HG02759 (cell line): ENCODE measurements around the gene SYNC.
"Not testable (repeated sequence)": the region's sequence is repeated elsewhere in the genome, so short reads cannot be mapped to it uniquely, and the experiment has no call there.

Source experiments
- ATAC-seq: cut with Tn5 transposase; IDR thresholded peaks from one replicate; pipeline ENCODE4 v1.9.1; 2021; ENCODE audit warnings: mild to moderate bottlenecking, moderate library complexity; ENCODE audit not compliant: unreplicated experiment

SYNC gene

DNA sequence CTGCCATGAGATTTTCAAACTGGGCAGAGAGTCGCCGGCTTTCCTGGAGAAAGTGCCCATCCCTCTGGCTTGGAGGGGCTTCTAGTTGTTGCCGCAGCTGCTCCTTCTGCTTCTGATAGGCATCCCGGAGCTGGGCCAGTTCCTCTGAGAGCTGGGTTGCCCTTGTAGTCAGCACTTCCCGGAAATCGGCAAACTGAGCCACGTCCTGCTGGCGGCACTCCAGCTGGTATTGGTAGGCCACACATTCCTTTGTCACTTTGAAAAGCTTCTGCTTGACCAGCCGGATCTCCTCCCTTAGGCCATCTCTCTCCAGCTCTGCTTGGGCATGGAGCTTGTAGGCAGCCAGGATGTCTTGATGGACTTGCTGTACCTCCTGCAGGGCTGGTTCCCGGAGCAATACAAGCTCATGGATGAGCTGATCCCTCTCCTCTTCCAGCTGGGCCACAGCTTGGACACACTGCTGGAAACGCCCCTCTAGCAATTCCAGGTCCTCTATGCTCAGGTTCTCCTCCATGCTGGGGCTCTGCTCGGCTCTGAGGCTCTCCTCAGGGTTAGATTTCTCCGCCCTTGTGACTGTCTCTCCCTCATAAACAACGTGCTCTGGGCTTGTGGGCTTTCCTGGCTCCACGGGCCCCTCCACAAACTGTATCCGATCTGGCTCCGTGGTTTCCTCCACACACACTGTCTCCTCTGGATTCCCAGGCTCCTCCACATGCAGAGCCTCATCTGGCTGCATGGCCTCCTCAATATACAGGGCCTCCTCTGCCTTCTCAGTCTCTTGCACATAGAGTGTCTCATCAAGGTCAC lies 7.3 kb downstream of the SYNC start:
- ATAC-seq: no peak

DNA sequence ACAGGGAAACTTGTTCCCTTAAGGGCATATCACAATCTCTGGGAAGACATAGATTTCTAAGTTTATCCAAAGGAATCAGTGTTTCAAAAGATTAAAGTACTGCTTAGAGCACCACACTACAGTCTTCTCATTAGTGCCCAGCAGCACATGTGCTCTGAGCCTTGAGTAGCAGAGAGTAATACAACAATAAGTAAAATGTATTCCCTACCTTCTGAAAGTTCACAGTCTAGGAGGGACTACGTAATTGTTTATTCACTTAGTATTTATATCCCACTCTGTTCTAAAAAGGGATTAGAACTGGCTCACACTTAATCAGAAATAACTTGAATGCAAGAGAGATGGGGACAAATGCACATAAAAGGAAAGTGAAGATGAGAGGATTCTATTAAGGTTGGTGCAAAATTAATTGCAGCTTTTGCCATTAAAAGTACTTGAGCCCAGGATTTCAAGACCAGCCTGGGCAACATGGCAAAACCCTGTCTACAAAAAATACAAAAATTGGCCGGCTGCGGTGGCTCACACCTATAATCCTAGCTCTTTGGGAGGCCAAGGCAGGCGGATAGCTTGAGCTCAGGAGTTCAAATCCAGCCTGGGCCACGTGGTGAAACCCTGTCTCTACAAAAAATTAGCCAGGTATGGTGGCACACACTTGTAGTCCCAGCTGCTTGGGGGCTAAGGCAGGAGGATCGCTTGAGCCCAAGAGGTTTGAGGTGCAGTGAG lies 9.0 kb downstream of the SYNC start:
- ATAC-seq: no peak

DNA sequence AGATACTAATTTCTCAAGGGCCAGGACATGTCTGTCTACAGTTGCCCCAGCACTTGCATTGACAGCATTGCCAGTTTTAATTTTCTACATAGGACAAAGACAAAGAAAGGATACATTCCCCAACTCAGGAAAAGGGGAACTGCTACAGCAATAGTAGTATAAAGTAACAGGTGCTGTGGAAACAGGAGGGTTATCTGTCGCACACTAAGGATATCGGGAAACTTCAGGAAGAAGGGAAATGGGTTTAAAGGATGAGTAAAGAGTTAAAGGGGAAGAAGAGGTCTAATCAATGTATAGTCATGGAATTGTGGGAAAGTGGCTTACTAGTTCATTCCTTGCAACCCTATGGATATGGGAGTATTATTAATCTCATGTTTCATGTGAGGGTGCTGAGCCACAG lies 16.2 kb downstream of the SYNC start:
- ATAC-seq: no peak

DNA sequence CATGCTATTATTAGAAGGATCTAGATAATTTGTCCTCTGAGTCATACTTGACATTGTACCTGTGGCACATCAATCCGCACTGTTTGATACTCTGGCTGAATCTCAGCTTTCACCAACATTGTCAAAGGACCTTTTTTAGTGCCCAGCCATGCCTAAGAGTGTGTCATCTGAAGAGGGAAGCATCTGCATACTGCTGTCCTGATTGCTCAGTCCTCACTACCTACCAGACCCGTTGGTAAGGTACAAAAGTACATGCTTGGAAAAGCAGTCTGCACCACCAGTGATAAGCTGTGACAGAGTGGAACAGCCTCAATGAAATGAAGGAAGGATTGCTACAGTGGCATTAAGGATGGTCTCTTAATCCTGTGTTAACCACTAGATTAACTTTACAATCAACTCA lies 17.1 kb downstream of the SYNC start:
- no peak for ATAC-seq

DNA sequence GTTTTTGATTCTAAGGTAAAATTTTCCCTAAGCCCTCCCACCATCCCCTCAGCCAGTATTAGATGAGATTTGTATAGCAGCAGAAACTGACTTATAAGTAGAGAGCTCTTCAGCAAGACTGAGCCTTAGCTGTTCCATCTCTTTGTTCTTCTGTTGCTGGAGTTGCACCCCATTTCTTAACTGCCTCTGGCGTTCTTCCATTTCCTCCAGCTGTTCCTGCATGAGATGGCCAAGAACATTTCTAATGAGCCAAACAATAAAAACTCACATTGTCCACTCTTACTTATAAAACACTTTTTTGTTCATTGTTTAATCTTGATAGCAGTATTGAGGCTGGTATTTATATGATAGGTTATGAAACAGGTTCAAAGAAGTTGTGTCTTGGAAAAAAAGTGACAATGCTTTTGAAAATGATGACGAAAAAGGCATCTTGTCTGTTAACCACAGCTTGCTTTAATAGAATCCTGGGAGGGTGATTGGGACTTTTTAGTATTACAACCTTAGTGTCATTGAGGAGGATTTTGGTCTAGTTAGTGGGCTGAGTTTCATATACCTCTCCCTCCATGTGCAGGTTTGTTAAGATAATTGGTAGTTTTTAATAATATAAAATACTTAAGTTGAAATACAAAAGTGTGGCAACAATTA lies 18.3 kb downstream of the SYNC start:
- ATAC-seq: no peak

DNA sequence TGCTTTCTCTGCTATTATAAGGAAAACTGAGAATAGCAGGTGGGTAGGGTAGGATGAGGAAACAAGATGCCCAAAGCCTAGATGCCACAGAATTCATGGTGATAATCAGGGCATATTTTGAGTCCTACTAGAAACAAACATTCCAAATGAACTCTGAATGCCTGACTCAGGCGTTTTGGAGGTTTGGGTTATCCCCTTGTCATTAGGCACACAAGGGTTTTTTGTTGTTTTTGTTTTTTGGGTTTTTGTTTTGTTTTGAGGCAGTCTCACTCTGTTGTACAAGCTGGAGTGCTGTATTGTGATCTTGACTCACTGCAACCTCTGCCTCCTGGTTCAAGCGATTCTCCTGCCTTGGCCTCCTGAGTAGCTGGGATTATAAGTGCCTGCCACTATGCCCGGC lies 19.2 kb downstream of the SYNC start:
- ATAC-seq: no peak

DNA sequence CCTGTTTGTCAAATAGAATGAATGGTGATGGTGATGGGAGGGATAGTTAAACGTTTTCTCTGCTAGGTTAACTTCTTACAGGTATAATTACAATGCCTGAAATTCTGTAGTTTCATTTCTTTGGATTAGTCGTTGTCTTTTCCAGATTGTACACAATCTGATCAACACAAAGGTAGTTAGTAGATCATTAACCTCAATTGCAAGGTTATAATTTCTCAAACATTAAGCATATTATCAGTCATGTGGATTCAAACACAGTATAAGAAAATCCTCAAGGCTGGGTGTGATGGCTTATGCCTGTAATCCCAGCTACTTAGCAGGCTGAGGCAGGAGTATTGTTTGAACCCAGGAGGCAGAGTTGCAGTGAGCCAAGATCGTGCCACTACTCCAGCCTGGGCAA lies 20.6 kb downstream of the SYNC start:
- ATAC-seq: no peak

DNA sequence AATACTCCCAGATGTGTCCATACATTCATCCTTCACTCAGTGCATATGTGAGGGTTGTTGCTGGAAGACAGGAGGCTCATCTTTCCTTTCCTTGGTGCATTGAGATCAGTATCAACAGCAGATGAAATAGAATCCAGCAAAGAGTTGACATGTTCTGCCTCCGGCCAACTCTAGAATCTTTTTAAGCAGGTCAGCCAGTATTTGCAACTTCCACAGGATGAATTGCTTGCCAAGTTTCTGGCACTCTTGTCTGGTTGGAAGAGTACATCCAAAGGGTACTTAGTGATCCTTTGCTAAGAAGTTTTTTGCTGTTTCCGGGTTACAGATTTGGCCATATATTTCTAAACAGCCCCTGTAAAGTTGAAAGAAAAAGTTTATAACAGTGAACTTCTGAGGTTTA lies 21.1 kb downstream of the SYNC start:
- ATAC-seq: no peak

DNA sequence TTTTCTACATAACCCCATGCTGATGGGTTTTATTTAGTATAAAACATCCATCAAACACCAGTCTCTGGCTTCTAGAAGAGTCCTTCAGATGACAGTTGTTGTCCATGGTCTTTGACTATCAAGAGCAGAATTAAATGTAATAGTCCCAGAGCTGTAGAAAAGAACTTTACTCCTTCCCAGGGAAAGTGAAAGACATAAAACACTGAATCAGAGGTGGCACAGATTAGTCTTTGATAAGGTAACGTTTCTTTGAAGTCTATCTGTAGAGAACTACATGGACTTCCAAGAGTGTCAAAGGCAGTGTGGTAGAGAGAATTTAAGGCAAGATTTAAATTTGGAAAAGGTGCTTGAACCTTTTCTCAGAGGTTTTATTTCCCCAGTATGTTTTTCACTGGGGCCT lies 21.9 kb downstream of the SYNC start:
- ATAC-seq: no peak

DNA sequence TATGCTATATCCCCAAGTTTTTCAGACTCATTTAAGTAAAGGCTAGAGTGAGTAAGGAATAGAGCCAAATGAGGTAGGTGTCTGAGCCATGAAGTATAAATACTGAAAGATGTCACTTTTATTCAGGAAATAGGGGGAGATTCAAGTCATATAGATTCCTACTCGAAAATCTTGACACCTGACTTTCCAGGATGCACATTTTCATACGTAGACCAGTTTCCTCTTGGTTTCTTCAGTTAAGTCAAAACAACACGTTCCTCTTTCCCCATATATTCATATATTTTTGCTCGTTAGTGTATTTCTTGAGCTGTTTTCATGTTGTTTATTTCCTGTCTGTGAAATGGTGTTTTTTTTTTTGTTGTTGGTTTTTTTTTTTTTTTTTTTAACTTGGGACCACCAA lies 22.6 kb downstream of the SYNC start:
- ATAC-seq: not testable (repeated sequence)

DNA sequence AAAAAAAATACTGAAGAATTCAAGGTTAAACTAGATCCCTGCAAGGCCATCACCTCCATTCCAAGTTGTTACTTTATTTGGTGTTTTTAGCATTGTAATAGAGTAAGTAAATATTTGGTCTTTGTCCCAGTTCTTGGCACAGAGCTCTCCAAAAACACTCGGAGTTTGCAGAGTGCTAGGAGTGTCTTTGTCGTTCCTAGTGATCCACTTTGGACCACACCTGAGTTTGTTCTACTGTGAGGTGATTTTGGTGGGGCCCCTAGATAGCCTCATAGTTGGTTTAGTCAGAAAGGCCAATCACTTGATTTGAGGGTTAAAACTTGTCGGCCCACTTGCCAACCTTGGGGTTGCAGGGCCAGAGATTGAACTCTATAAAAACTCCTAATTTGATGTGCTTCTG lies 25.6 kb downstream of the SYNC start:
- no peak for ATAC-seq

DNA sequence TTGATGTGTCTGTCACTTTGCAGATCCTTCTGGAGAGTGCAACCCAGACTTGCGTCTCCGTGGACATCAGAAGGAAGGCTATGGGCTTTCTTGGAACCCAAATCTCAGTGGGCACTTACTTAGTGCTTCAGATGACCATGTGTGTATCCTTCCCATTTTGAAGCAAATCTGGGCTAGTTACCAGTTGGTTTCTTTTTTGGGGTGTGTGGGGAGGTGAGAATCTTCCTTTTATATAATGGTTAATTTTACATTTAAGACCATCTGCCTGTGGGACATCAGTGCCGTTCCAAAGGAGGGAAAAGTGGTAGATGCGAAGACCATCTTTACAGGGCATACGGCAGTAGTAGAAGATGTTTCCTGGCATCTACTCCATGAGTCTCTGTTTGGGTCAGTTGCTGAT lies 33.9 kb downstream of the SYNC start:
- not testable (repeated sequence) for ATAC-seq

DNA sequence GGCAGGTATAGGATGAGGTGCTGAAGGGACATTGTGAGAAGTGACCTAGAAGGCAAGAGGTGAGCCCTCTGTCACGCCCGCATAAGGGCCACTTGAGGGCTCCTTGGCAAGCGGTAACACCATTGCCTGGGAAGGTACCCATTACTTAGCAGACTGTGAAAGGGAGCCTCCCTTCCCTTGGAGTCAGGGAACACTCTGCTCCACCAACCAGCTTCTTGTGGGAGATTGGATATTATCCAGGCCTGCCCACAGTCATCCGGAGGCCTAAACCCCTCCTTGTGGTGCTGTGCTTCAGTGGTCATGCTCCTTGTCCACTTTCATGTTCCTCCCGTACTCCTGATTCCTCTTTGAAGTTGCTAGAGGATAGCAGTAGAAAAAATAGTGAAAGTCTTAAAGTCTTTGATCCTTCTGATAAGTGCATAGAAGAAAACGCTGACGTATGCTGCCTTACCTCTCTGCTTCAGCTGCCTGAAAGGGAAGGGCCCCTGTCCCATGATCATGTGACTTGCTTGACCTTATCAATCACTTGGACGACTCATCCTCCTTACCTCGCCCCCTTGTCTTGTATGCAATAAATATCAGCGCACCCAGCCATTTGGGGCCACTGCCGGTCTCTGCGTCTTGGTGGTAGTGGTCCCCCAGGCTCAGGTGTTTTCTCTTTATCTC lies 35.5 kb downstream of the SYNC start:
- no peak for ATAC-seq

DNA sequence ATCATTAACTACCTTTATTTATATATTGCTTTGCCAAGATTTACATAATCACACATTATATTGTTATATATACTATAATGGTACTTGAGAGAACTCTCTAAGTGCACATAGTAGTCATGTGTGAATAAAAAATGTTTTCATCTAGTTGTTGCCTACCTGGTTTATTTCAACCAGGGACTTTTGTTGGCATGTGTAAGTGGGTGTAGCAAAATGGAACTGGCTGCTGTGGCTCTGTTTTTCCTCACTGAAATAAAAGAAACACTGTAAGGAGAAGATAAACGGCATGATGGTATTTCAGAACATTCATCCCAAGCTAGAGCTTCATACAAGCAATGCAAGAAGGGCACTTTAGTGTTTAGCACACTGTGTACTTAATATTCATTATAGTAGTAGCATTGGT lies 36.7 kb downstream of the SYNC start:
- no peak for ATAC-seq

DNA sequence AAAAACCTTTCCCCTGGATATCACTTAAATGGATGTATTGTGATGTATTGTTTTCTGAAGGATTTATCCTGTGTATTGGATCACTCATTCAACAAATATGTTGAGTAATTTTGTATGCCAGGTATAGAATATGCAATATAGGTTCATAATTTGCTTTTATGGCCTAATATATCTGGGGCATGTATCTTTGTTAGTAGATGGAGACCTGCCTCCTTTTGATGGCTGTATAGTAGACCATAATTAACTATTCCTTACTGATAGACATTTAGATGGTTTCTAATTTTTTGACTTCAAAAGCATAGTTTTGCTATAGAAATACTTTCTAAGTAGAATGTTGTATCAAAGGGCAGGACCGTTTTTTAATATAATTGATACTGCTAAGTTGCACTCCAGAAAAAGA lies 43.0 kb downstream of the SYNC start:
- no peak for ATAC-seq

DNA sequence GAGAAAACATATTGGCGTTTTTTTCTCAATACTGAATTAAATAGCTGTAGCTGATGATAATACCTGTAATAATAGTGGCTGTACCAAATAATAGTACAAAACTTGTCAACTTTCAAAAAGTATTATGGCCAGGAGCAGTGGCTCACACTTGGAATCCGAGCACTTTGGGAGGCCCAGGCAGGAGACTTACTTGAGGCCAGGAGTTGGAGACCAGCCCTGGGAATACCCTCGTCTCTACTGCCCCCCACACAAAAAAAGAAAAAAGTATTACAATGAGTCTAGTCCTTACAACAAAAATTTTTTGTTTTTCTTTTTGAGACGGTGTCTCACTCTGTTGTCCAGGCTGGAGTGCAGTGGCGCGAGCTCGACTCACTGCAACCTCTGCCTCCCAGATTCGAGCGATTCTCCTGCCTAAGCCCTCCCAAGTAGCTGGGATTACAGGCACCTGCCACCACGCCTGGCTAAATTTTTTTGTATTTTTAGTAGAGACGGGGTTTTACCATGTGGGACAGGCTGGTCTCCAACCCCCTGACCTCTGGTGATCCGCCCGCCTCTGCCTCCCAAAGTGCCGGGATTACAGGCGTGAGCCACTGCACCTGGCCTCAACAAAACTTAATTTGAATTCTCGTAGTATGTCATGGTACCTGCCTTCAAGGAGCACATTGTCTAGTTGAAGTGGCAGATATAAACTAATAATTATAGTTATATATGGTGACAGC lies 50.2 kb downstream of the SYNC start:
- ATAC-seq: no peak

DNA sequence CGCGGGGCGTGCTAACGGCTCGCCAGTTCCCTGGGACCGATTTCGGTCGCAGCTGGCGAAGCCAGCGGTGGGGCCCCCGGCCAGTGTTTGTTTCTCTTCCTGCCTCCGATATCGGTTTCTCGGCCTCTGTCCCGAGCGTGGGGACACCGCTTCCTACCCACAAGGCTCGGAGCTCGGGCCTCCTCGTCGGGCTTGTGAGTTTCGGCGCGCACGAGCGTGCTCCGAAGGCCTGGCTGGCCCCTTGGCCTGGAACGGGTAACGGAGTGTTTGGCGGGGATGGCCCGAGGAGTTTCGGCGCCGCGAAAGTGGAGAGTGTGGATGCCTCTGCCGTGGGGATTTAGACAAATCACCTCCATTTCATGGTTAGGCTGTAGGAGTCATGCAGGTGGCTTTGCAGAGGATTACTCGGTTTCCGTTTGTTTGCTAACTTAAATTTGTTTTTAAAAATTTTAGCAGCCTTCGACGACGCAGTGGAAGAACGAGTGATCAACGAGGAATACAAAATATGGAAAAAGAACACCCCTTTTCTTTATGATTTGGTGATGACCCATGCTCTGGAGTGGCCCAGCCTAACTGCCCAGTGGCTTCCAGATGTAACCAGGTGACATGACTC lies 51.0 kb downstream of the SYNC start:
- ATAC-seq: peak; percentile 30

DNA sequence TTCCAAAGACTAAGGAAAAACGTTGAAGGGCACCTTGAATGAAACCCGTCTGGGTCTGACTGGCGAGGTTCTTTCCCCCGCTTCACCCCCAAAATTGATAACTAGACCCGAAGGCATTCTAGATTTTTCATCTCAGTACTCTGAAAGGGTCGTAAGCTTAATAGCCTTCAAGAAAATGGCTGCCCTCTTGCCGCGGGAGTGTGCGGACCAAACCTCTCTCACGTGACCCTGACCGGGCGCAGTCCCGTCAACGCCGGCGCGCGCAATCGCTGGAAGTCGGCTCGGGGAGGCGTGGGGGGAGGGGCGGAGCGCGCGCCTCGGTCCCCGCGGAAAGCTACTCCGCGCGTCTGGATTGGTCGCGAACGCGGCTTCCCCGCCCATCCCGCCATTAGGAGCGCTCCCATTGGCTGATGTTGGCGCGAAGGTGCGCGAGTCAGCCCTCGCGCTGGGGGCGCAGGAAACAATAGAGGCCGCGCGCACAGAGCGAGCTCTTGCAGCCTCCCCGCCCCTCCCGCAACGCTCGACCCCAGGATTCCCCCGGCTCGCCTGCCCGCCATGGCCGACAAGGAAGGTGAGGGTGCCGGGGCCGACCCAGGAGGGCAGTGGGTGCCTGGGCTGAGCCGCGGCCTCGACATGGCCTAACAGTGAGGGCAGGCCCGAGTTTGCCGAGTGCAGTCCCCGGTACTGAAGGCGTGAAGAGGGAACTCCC lies 51.7 kb downstream of the SYNC start, which contains the start of gene RBBP4:
TSS of gene RBBP4 (plus strand) at position 457 of the 709 bp plus-strand sequence. CDS start at position 556, 99 bp downstream.
- ATAC-seq: peak; percentile 88

DNA sequence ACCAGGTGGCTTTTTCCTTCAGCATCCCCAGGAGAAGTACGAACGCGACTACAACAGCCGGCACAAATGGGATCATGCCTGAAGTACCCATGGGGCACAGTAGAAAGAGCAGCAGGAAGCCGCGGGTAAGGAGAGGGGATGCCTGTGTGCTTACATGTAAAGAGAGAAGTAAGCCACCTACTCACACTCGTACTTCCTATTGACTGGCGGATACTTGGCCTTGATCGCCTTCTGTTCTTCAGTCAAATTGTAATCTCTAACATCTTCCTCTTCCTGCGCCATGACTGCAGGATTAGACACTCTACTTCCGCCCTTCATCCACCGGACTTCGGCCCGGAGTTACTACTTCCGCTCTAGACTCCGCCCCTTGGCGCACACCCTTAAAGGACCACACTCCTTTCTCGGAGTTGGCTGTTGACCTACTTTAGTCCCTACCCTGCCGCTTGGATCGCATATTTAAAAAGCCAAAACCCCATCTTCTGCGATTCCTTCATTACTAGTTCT lies 52.3 kb downstream of the SYNC start, which contains the start of gene ZBTB8OS:
TSS of gene ZBTB8OS (minus strand) at position 303 of the 504 bp plus-strand sequence. CDS start at position 282, 21 bp downstream.
- ATAC-seq: peak; percentile 65
